Type B pancreatic cell (in vitro differentiated cells): Measurements from ENCODE around the gene ENG. TPM values are rescaled to one million over a fixed set of nuclear protein-coding genes. Genes with fewer than 3 reads are reported as not detected.

ENCODE experiments used
- DNase-seq: peaks from one replicate; pipeline ENCODE4 v3.0.0; 2021; ENCODE audit warnings: mixed read lengths; ENCODE audit not compliant: unreplicated experiment; ENCODE audit errors: extremely low spot score
- H3K27ac Mint-ChIP-seq: 2 replicates; pipeline ENCODE4 v1.8.0; 2021; ENCODE audit warnings: mild to moderate bottlenecking, mixed read lengths
- H3K27me3 Mint-ChIP-seq: 2 replicates; pipeline ENCODE4 v1.8.0; 2021; ENCODE audit warnings: mixed read lengths
- H3K36me3 Mint-ChIP-seq: 2 replicates; pipeline ENCODE4 v1.8.0; 2021; ENCODE audit warnings: mixed read lengths
- H3K4me1 Mint-ChIP-seq: one replicate; pipeline ENCODE4 v1.8.0; 2021; ENCODE audit warnings: mixed read lengths; ENCODE audit not compliant: unreplicated experiment
- H3K4me3 Mint-ChIP-seq: 2 replicates; pipeline ENCODE4 v1.8.0; 2021; ENCODE audit warnings: mild to moderate bottlenecking, mixed read lengths
- H3K9me3 Mint-ChIP-seq: 2 replicates; pipeline ENCODE4 v1.8.0; 2021; ENCODE audit warnings: mixed read lengths
- total RNA-seq: library from RNA; stranded (reverse); gene quantifications from 2 replicates; pipeline ENCODE4 v1.2.1, GENCODE V29; 2021; ENCODE audit warnings: low replicate concordance
- TF ChIP-seq, protein P1 (sequence below): fragments of 200-600 bp; sonication (generic); conservative IDR thresholded peaks from 2 replicates; pipeline ENCODE4 v1.5.0; 2021; ENCODE audit warnings: antibody characterized with exemption, mild to moderate bottlenecking

ENG gene
- total RNA-seq, 1 donor from 2014 or later = 1.6 TPM

DNA sequence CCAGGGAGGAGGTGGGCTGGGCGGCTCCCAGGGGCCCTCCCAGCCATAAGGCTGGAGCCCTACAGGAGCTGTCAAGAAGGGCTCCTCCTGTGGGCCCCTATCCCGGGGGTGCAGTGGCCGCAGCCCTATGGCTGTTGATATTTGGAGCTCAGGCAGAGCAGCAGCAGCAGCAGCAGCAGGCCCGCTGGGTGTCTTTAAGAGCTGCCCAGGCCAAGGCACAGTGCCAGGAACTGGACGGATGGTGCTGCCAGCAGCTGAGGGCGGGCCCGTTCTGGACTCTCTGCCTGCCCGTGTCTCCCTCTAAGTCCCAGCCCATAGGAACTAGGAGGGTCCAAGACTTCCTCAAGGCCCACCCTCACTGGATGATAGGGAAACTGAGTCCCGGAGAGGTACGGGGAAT, 19.4 kb upstream of the ENG start:
- Mint-ChIP-seq H3K27ac (no peak overlapping the region), H3K4me1 (peaks cover 15% of the 10 kb centered on the region), H3K4me3 (no peak overlapping the region), H3K27me3 (no peaks in the 10 kb centered on the region), H3K36me3 (no peaks in the 10 kb centered on the region), H3K9me3 (no peaks in the 10 kb centered on the region)
- DNase-seq = no peak
- TF ChIP-seq, protein P1, sequence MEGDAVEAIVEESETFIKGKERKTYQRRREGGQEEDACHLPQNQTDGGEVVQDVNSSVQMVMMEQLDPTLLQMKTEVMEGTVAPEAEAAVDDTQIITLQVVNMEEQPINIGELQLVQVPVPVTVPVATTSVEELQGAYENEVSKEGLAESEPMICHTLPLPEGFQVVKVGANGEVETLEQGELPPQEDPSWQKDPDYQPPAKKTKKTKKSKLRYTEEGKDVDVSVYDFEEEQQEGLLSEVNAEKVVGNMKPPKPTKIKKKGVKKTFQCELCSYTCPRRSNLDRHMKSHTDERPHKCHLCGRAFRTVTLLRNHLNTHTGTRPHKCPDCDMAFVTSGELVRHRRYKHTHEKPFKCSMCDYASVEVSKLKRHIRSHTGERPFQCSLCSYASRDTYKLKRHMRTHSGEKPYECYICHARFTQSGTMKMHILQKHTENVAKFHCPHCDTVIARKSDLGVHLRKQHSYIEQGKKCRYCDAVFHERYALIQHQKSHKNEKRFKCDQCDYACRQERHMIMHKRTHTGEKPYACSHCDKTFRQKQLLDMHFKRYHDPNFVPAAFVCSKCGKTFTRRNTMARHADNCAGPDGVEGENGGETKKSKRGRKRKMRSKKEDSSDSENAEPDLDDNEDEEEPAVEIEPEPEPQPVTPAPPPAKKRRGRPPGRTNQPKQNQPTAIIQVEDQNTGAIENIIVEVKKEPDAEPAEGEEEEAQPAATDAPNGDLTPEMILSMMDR = no peak

DNA sequence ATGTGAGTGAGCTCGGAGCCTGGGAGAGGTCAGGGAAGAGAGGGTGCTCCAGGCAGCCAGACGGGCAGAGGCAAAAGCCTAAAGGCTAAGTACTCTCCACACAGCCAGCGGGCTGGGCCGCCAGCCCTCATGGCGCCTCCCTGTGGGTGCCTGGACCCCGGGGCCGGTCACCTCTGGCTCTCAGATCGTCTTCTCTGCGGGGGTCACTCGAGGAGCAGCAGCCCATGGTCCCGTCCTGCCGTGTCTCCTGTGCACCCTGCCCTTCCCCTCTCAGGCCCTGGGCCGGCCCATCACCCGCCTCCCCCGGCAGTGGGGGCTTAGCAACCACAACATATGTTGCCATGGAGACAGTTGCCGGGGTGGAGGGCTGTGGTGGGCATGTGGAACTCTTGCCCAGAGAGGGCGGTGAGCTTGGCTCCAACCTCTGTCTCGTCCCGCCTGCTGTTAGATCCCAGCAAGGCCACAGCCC, 18.8 kb upstream of the ENG start:
- Mint-ChIP-seq H3K27me3 (no peaks in the 10 kb centered on the region), H3K9me3 (no peaks in the 10 kb centered on the region), H3K4me1 (peaks cover 16% of the 10 kb centered on the region), H3K4me3 (no peak overlapping the region), H3K36me3 (peaks cover 4% of the 10 kb centered on the region), H3K27ac (no peak overlapping the region)
- DNase-seq = no peak
- TF ChIP-seq, protein P1 = no peak

DNA sequence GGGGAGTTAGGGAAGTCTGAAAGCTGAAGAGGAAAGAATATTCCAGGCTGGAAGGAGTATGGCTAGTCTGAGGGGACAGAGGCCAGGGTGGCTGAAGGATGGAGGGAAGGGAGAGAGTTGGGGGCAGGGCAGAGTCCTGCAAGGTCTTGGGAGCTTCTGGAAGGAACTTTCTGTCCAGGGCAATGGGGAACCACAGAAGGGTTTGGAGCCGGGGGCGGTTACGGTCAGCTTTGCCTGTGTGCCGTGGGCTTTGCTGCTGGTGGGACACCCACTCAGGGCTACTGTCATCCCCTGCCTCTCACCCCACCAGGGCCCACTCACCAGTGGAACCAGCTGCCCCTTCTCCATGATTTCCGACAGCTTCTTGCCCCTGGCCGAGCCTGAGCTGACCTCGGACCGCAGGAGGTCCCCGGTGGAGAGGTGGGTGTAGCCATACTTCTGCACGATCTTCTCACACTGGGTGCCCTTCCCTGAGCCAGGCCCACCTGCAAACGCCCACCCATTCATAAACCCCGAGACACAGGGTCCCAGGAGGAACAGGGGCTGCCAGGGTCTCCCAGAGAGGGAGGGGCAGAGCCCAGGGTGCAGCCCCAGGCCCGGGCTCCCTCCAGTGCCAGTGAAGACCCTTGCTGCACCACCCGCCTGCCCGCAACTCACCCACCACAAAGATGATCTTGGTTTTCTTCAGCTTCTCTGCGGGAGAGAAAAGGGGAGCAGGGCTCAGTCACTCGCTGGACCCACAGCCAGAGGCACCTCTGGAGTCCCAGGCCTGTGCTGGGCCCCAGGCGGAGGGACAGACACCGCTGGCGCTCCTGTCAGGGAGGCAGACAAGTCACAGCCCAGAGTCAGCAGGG, 18.1 kb upstream of the ENG start:
- DNase-seq = no peak
- peaks cover 4% of the 10 kb centered on the region for H3K36me3 Mint-ChIP-seq
- H3K27ac Mint-ChIP-seq = no peak overlapping the region
- TF ChIP-seq, protein P1 = no peak
- H3K4me1 Mint-ChIP-seq = peaks cover 11% of the 10 kb centered on the region
- no peaks in the 10 kb centered on the region for H3K9me3 Mint-ChIP-seq
- no peaks in the 10 kb centered on the region for H3K27me3 Mint-ChIP-seq
- H3K4me3 Mint-ChIP-seq = no peak overlapping the region

DNA sequence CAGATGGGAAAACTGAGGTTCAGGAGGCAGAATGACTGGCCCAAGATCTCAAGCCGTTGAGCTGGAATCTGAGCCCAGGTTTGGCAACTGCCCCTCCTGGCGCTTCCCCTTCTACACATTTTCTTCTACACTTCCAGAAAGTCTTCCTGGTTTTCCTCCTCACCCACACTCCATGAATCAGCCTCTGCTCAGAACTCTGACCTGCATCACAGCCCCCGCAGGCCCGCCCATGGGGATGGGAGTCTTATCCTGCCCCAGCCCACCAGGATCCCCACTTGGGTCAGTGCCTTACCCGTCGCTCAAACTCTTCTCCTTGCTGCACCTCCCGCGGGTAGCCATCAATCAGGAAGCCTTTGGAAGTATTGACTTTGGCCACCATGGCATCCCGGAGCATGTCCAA, 17.1 kb upstream of the ENG start:
- Mint-ChIP-seq H3K9me3 (no peaks in the 10 kb centered on the region), H3K4me1 (peaks cover 11% of the 10 kb centered on the region), H3K36me3 (peaks cover 4% of the 10 kb centered on the region), H3K4me3 (no peak overlapping the region), H3K27ac (peak overlapping the region; percentile 56), H3K27me3 (no peaks in the 10 kb centered on the region)
- TF ChIP-seq, protein P1 = no peak
- DNase-seq = no peak

DNA sequence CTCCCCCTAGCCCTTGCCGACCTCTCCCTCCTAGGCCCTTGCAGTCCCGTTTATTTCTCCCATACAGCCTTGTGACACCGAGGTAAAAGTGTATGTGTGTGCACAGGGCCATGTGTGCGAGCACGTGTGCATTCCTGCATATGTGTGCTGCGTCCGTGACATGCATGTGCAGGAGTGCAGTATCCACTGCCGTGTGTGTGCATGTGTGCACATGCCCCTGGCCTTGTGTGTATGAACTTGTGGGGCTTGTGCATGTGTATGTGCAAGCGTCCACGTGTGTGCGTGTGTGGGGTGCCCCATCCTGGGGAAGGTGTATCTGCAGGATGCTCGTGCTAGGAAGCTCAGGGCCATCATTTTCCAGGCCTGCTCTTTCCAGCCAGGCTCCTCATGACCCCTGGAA, 16.4 kb upstream of the ENG start:
- no peaks in the 10 kb centered on the region for H3K9me3 Mint-ChIP-seq

More for the DNA sequence above, 16.4 kb upstream of the ENG start:
- Mint-ChIP-seq H3K4me1 (peaks cover 12% of the 10 kb centered on the region), H3K36me3 (peaks cover 4% of the 10 kb centered on the region), H3K27me3 (no peaks in the 10 kb centered on the region), H3K27ac (no peak overlapping the region), H3K4me3 (no peak overlapping the region)
- TF ChIP-seq, protein P1 = no peak
- DNase-seq = no peak
